Measurements from ENCODE around the gene PACRG. TPM values are rescaled to one million over a fixed set of nuclear protein-coding genes. Genes with fewer than 3 reads are reported as not detected.

PACRG gene
- total and polyA plus RNA-seq, 2 experiments from 2014 or later: not detected

DNA sequence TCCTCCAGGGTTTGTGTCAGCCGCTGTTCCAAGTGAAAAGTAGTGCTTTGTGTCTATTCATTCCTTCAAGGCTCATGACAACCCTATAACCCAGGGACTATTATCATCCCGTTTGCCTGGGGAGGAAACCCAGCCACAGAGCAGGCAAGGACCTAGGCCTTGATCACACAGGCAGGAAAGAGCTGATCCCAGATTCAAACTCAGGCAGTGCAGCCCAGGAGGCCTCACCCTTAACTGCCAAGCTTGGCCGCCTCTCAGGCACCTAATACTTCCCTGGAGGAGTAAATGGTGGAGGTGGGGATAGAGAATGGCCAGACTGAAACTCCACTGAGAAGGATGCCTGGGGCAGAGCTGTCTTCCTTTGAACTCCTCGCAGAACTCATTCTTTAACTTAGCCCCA is 471.6 kb downstream of the PACRG start:
- no peaks in the 10 kb centered on the region for H3K79me2 ChIP-seq (ENCODE audit: insufficient read depth)
- no peak overlapping the region for H3K27ac ChIP-seq
- H2AFZ ChIP-seq: no peak overlapping the region
- no peaks in the 10 kb centered on the region for H3K9me3 ChIP-seq (ENCODE audit: low read depth)
- H3K9me2 ChIP-seq (ENCODE audit: insufficient read depth): no peaks in the 10 kb centered on the region
- H3K4me2 ChIP-seq (ENCODE audit: unreplicated experiment): no peak overlapping the region
- TF ChIP-seq EZH2phosphoT487 (IDR thresholded peaks at IDR 0.05; ENCODE audit: insufficient read depth, low read depth) (no peak), EZH2 (IDR thresholded peaks at IDR 0.05; ENCODE audit: insufficient read depth, poor library complexity, severe bottlenecking) (no peak)
- H3K9ac ChIP-seq: no peak overlapping the region
- no peaks in the 10 kb centered on the region for H3K27me3 ChIP-seq (replicated peaks; ENCODE audit: insufficient read depth)
- no peak for DNase-seq
- no peak overlapping the region for H3K4me3 ChIP-seq
- 50 to 51% methylated on average over 4 of the region's 4 CpGs for WGBS, 2 experiments (ENCODE audit: low coverage in 1 of 2, low lambda C conversion rate in 2 of 2, missing lambda C conversion rate in 2 of 2)
- H3K4me1 ChIP-seq (ENCODE audit: insufficient read depth): no peaks in the 10 kb centered on the region
- no peaks in the 10 kb centered on the region for H3F3A ChIP-seq (ENCODE audit: insufficient read depth)
- H3K36me3 ChIP-seq (ENCODE audit: low read depth): no peaks in the 10 kb centered on the region
- in situ Hi-C loops (cut with MboI): loop anchor here (25.0 kb wide), 1 partner anchor 763 kb away; no protein-coding TSS in a partner anchor
- no peaks in the 10 kb centered on the region for H4K20me1 ChIP-seq (ENCODE audit: insufficient read depth)

DNA sequence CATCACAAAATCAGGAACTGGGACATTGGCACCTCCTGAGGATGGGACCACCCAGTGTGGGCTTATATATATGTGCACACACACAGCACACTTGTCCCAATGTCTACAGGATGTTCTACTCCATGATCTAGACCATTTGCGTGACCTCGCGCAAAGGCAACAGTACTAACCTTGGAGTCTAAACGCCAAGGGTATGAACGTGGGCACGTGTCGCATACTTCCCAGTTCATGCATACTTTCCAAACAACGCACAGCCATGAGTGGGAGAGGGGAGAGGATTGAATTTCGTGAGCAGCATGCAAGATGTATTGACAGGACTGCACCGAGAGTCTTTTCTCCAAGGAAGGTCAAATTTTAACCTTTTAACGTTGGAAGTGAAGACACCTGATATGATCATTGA is 472.5 kb downstream of the PACRG start:
- Histone ChIP-seq H3K4me1 (ENCODE audit: insufficient read depth) (no peaks in the 10 kb centered on the region), H3K9ac (no peak overlapping the region), H3K27ac (no peak overlapping the region), H3K79me2 (ENCODE audit: insufficient read depth) (no peaks in the 10 kb centered on the region), H3K36me3 (ENCODE audit: low read depth) (no peaks in the 10 kb centered on the region), H3K4me2 (ENCODE audit: unreplicated experiment) (no peak overlapping the region), H4K20me1 (ENCODE audit: insufficient read depth) (no peaks in the 10 kb centered on the region), H3K27me3 (replicated peaks; ENCODE audit: insufficient read depth) (no peaks in the 10 kb centered on the region), H3K4me3 (no peak overlapping the region), H3F3A (ENCODE audit: insufficient read depth) (no peaks in the 10 kb centered on the region), H3K9me2 (ENCODE audit: insufficient read depth) (no peaks in the 10 kb centered on the region), H2AFZ (no peak overlapping the region), H3K9me3 (ENCODE audit: low read depth) (no peaks in the 10 kb centered on the region)
- WGBS, 2 experiments (ENCODE audit: low coverage in 1 of 2, low lambda C conversion rate in 2 of 2, missing lambda C conversion rate in 2 of 2): 65 to 75% methylated on average over 11 of the region's 11 CpGs
- in situ Hi-C loops (cut with MboI): no loop called here
- no peak for TF ChIP-seq EZH2phosphoT487 (IDR thresholded peaks at IDR 0.05; ENCODE audit: insufficient read depth, low read depth)
- no peak for TF ChIP-seq EZH2 (IDR thresholded peaks at IDR 0.05; ENCODE audit: insufficient read depth, poor library complexity, severe bottlenecking)
- DNase-seq: no peak

DNA sequence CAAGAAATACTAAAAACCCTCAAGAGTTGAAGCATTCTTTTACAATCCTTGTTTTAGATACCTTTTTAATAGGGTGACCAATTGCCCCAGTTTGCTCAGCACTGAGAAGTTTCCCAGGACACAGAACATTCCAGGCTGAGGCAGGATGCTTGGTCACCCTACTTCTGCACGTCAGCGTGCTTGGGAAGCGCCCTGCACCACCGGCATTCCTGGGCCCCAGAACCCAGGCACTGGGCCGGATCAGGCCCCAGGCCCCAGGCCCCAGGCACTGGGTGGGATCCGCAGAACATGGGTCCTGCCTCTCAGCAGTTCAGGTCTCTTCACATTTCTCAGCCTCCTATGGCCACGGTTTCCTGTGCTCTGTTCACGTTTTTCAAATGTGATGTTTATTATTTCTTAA is 472.9 kb downstream of the PACRG start:
- H3K27ac ChIP-seq: no peak overlapping the region
- no peaks in the 10 kb centered on the region for H3K27me3 ChIP-seq (replicated peaks; ENCODE audit: insufficient read depth)
- no peaks in the 10 kb centered on the region for H3K79me2 ChIP-seq (ENCODE audit: insufficient read depth)
- no peaks in the 10 kb centered on the region for H3F3A ChIP-seq (ENCODE audit: insufficient read depth)
- H3K36me3 ChIP-seq (ENCODE audit: low read depth): no peaks in the 10 kb centered on the region
- in situ Hi-C loops (cut with MboI): no loop called here
- no peaks in the 10 kb centered on the region for H3K4me1 ChIP-seq (ENCODE audit: insufficient read depth)
- H3K9ac ChIP-seq: no peak overlapping the region
- WGBS, 2 experiments (ENCODE audit: low coverage in 1 of 2, low lambda C conversion rate in 2 of 2, missing lambda C conversion rate in 2 of 2): 65 to 68% methylated on average over 8 of the region's 8 CpGs
- H3K4me2 ChIP-seq (ENCODE audit: unreplicated experiment): no peak overlapping the region
- no peak for DNase-seq
- TF ChIP-seq EZH2phosphoT487 (IDR thresholded peaks at IDR 0.05; ENCODE audit: insufficient read depth, low read depth): no peak
- no peak for TF ChIP-seq EZH2 (IDR thresholded peaks at IDR 0.05; ENCODE audit: insufficient read depth, poor library complexity, severe bottlenecking)
- H3K4me3 ChIP-seq: no peak overlapping the region
- H2AFZ ChIP-seq: no peak overlapping the region
- H3K9me3 ChIP-seq (ENCODE audit: low read depth): no peaks in the 10 kb centered on the region
- no peaks in the 10 kb centered on the region for H4K20me1 ChIP-seq (ENCODE audit: insufficient read depth)
- H3K9me2 ChIP-seq (ENCODE audit: insufficient read depth): no peaks in the 10 kb centered on the region

DNA sequence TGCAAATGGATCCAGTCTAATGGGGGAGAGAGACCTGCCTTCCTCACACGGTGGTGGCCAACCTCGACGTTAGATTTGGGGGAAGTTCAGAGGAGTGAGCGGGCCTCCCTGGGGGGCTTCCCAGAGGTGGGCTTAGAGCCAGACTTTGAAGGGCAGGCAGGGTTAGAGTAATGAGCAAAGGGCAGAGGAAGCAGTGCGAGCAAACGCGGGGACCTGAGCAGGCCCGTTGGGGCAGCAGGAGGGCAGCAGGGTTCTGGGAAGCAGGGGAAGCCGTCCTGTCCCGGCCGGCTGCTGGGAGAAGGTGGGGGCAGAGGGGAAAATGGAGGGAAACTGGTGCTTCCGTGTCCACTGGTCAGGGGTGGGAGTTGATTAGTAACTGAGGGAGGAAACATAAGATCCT is 474.1 kb downstream of the PACRG start:
- 60 to 71% methylated on average over 11 to 12 of the region's 12 CpGs for WGBS, 2 experiments (ENCODE audit: low coverage in 1 of 2, low lambda C conversion rate in 2 of 2, missing lambda C conversion rate in 2 of 2)
- Histone ChIP-seq H3K27me3 (replicated peaks; ENCODE audit: insufficient read depth) (no peaks in the 10 kb centered on the region), H3K36me3 (ENCODE audit: low read depth) (no peaks in the 10 kb centered on the region), H3K9me2 (ENCODE audit: insufficient read depth) (no peaks in the 10 kb centered on the region), H2AFZ (no peak overlapping the region), H3K4me1 (ENCODE audit: insufficient read depth) (no peaks in the 10 kb centered on the region), H3K79me2 (ENCODE audit: insufficient read depth) (no peaks in the 10 kb centered on the region), H3K27ac (no peak overlapping the region), H3K4me2 (ENCODE audit: unreplicated experiment) (no peak overlapping the region), H3K9ac (no peak overlapping the region), H3F3A (ENCODE audit: insufficient read depth) (no peaks in the 10 kb centered on the region), H3K4me3 (no peak overlapping the region), H3K9me3 (ENCODE audit: low read depth) (no peaks in the 10 kb centered on the region), H4K20me1 (ENCODE audit: insufficient read depth) (no peaks in the 10 kb centered on the region)
- TF ChIP-seq EZH2 (IDR thresholded peaks at IDR 0.05; ENCODE audit: insufficient read depth, poor library complexity, severe bottlenecking) (no peak), EZH2phosphoT487 (IDR thresholded peaks at IDR 0.05; ENCODE audit: insufficient read depth, low read depth) (no peak)
- in situ Hi-C loops (cut with MboI): no loop called here
- no peak for DNase-seq

DNA sequence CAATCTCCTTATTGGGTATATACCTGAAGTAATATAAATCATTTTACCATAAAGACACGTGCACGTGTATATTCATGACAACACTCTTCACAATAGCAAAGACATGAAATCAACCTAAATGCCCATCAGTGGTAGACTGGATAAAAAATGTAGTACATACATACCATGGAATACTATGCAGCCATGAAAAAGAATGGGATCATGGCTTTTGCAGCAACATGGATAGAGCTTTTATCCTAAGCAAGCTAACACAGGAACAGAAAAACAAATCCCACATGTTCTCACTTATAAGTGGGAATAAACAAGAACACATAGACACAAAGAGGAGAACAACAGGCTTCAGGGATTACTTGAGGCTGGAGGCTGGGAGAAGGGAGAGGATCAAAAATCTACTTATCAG is 478.4 kb downstream of the PACRG start:
- H3F3A ChIP-seq (ENCODE audit: insufficient read depth): no peaks in the 10 kb centered on the region
- WGBS, 2 experiments (ENCODE audit: low coverage in 1 of 2, low lambda C conversion rate in 2 of 2, missing lambda C conversion rate in 2 of 2): 52 to 65% methylated on average over 2 of the region's 2 CpGs
- H3K27me3 ChIP-seq (replicated peaks; ENCODE audit: insufficient read depth): no peaks in the 10 kb centered on the region
- H3K36me3 ChIP-seq (ENCODE audit: low read depth): no peaks in the 10 kb centered on the region
- H3K27ac ChIP-seq: no peak overlapping the region
- DNase-seq: no peak
- H3K9me3 ChIP-seq (ENCODE audit: low read depth): no peaks in the 10 kb centered on the region
- no peaks in the 10 kb centered on the region for H3K4me1 ChIP-seq (ENCODE audit: insufficient read depth)
- H3K79me2 ChIP-seq (ENCODE audit: insufficient read depth): no peaks in the 10 kb centered on the region
- no peak overlapping the region for H2AFZ ChIP-seq
- no peaks in the 10 kb centered on the region for H4K20me1 ChIP-seq (ENCODE audit: insufficient read depth)
- H3K4me2 ChIP-seq (ENCODE audit: unreplicated experiment): no peak overlapping the region
- TF ChIP-seq EZH2 (IDR thresholded peaks at IDR 0.05; ENCODE audit: insufficient read depth, poor library complexity, severe bottlenecking) (no peak), EZH2phosphoT487 (IDR thresholded peaks at IDR 0.05; ENCODE audit: insufficient read depth, low read depth) (no peak)
- no peak overlapping the region for H3K9ac ChIP-seq
- in situ Hi-C loops (cut with MboI): no loop called here
- no peak overlapping the region for H3K4me3 ChIP-seq
- H3K9me2 ChIP-seq (ENCODE audit: insufficient read depth): no peaks in the 10 kb centered on the region
